Fibroblast of peridontal ligament (primary cell): ENCODE data around the gene CNOT6L.
"Not testable (repeated sequence)": the region's sequence is repeated elsewhere in the genome, so short reads cannot be mapped to it uniquely, and the experiment has no call there.

Experiments used
- DNase-seq: peaks from one replicate; pipeline ENCODE4 v3.0.0-alpha.2; 2010; ENCODE audit errors: extremely low read depth

The CNOT6L gene

DNA sequence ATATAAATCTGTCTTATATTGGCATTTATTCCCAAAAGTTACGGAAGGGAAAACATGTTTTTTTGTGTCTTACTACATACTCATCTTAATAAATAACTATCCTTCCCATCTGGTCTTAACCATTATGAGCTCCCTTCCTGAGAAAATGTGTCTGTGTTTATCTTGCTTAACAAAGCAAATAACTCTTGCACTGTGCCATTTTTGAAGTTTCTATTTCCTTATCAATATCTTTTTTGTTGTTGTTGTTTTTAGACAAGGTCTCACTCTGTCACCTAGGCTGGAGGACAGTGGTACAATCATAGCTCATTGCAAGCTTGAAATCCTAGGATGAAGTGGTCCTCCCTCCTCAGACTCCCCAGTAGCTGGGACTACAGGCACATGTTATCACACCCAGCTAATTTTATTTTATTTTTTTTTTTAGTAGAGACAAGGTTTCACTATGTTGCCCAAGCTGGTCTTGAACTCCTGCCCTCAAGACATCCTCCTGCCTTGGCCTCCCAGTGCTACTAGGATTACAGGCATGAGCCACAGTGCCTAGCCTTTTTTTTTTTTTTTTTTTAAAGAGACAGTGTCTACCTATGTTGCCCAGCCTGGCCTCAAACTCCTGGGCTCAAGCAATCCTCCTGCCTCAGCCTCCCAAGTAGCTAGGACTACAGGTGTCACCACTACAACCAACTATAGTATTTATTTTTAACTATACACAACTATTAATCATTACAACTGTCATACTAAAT is 36.9 kb downstream of the CNOT6L start:
- DNase-seq: no peak

DNA sequence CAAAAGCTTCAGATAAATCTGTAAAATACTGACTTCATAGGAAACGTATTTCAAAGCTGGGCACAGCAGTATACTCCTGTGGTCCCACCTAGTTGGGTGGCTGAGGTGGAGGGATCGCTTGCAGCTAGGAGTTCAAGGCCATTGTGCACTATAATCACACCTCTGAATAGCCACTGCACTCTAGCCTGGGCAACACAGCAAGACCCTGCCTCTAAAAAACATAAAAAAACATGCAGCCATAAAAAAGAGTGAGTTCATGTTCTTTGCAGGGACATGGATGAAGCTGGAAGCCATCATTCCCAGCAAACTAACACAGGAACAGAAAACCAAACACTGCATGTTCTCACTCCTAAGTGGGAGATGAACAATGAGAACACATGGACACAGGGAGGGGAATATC is 38.4 kb downstream of the CNOT6L start:
- not testable (repeated sequence) for DNase-seq

DNA sequence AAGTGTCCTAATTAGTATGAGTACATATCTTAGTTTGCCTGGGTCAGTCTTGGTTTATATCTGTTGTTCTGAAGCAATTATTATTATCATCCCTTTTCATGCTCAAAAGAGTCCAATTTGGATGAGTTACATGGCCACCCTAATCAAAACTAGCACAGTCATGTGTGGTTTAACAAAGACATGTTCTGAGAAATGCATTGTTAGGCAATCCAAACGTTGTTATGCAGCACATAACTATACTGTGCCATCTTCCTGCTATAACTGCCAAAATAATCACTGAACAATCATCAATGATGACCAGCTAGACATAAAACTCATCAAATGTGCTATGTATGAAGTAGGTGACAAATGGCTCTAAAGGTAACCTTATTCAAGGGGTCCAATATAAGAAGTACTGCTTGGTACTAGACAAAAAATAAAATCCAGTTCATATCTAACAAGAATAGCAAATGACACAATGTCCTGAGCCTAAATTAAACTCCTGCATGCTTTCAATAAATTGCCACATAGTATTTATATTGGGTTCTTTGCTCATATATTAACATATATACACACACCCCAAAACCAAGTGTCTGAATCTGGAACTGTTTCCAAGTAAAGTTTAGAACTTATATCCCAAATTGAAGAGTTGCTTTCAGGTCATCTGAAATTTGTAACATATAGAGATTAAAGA is 41.9 kb downstream of the CNOT6L start:
- peak; percentile 54 for DNase-seq

DNA sequence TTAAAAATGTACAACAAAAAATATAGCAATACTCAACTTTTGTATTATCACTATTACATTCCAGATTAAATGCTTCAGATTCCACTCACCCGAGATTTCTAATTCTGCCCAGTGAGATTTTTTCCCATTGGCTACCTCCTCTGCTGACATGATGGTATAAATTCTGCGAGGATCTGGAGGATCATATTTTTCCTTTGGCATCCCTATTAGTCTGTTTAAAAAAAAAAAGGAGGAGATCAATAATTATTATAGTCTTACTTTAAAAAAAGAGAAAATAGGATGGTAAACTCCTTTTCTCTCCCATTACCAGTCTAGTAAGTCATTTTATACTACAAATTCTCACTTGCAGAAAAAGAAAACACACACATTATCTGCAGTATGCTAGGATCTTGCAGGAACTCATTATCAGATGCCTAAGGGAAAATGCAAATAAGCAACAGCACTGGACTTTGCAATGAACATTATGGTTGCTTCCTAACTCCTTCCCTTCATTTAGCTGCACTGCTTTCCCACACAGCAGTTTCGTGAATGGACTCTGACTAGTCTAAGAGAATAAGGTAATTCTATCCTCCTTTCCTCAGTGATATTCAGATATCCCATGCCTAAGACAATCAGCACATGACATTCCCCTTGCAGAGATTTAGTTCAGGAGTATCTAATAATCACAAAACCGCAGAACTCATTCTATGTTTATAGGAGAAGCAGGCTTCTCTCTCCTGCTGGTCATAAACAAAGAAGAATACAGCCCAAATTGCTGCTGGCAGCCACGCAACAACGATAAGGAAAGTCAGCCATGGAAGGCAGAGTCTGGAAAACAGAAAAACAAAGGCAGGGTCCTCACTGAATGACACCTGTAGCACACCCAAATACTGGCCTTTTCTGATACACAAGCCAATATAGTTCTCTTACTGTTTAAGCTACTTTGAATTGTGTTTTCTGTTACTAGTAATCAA is 42.7 kb downstream of the CNOT6L start:
- peak; percentile 49 for DNase-seq

DNA sequence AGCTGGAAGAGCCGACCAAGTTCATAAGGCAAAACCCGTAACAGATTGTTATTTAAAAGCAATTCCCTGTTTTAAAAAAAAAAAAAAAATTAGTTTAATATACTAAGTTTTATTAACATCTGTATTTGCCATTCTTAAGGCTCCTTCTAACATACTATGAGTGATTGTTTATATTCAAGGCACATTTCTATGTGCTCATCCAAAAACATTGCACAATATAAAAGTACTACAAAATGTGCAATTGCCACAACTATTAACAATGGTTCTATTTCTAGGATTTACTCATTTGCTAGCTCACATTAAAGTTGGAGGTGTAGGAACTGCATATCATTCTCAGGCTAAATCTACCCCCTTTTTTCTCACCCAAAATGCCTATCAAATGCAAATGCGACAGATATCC is 46.1 kb downstream of the CNOT6L start:
- peak; percentile 55 for DNase-seq

DNA sequence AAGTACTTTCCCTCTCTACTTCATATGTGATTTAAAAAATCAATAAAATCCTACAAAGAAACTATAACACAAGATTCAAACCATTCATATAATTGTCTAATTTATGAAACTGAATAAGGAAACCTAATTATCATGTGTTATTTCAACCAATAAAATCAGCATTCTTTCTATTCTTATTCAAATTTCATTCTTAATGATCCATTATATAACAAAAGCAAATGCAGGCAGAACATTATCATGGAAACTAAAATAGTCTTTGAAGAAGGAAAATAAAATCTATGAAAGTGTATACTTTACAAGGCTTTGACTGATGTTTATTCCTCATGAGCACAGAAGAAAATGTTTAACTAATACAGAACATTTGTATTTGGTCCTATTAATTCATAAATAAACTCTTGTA is 47.6 kb downstream of the CNOT6L start:
- no peak for DNase-seq

DNA sequence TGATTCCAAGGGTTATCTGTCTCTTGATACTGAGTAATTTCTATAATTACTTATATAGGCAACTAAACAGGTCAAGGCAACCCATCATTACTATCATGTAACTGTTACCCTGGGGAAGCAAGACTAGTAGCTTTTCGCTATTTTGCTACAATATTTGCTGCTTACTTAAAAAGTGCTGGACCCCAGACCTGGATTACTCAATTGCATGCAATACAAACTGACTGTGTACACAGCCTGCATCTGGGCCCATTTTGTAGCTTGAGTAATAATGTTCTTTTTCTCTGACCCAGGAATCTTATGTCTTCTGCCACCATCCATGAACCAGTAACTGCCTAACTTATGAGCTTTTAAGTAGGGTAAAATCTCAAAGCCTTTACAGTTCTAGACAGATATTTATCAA is 53.4 kb downstream of the CNOT6L start:
- no peak for DNase-seq

DNA sequence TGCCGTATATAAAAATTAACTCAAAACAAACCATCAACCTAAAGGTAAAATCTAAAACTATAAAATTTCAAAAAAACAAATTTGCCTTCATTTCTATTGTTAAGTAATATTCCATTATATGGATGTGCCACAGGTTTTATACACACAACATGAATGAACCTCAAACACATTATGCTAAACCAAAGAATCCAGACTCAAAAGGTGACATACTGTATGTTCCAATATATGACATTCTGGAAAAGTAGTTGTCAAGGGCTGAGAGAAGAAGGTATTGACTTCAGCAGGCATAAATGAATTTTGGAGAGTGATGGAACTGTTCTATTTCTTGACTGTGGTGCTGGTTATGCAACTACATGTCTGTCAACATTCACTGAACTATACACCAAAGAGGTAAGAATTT is 56.6 kb downstream of the CNOT6L start:
- DNase-seq: no peak

DNA sequence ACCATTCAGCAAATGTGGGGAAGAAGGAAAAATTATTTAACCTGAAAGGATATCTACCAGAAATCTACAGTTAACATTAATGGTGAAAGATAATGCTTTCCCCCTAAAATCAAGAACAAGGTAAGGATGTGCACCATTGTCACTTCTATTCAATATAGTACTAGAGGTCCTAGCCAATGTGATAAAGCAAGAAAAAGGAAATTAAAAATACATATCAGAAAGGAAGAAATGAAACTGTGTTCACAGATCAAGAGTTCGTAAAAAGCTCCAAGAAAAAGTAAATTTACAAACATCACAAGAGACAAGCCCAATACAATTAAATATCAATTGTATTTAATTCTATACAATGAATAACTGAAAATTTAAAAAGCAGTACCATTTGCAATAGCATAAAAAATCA is 57.6 kb downstream of the CNOT6L start:
- DNase-seq: no peak

DNA sequence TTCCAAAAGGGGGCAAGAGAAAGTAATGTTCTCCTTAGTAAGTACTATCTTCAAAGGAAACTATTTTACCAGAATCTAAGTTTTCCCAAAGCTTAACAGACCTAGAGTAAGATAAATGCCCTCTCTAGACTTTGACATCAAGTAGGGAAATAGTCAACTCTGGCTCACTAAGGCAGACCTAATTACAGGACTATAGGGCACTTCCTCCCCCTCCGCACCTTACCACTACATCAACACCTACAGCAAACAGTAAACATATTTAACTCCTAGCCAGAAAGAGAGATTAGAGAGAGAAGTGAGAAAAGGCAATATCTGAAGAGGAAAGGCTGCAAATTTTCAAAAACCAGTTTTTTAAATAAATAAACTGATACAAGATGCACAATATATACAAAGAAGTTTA is 60.4 kb downstream of the CNOT6L start:
- DNase-seq: no peak

DNA sequence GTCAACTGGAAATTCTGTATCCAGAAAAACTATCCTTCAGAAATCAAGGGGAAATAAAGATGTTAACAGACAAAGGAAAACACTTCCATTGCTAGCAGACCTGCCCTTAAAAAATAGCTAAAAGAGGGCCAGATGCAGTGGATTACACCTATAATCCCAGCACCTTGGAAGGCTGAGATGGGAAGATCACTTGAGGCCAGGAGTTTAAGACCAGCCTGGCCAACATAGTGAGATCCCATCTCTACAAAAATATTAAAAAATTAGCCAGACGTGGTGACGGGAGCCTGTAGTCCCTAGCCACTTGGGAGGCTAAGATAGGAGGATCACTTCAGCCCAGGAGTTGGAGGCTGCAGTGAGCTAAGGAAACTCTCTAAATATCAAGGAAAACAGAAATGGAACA is 67.4 kb downstream of the CNOT6L start:
- no peak for DNase-seq

DNA sequence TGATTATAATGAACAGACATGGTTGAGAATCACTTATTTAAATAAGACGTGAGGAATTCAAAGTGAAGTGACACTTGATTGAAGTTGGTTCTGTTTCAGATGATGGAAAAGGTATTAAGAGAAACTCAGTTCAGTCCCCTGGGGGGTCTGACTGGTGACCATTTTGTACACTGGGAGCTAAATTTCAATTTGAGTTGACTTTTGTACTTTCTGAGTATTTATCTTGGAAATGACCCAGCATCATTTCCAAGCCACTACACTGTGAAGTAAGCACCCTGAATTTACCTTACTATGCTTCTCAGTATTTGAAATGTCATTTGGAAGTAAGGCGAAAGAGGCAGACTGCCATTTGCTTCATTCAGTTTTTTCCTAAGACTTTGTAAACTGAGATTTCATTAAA is 73.4 kb downstream of the CNOT6L start:
- no peak for DNase-seq

DNA sequence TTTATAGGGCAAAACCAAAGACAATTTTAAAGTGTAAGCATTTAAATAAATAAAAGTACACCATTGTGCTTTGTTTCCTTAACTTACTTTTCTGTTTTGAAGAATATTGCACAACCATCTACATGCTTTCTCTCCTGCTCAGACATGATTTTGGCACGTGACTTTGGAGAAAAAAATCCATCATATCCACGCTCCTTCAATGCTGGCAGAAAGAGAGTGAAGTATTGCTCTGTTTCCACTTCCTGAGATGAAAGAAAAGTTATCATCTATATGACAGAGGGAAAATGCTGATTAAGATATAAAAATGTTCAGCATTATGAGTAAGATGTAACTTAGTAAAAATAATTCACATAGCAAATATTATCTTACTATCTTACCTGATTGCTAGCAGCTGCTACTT is 77.1 kb downstream of the CNOT6L start:
- DNase-seq: no peak

DNA sequence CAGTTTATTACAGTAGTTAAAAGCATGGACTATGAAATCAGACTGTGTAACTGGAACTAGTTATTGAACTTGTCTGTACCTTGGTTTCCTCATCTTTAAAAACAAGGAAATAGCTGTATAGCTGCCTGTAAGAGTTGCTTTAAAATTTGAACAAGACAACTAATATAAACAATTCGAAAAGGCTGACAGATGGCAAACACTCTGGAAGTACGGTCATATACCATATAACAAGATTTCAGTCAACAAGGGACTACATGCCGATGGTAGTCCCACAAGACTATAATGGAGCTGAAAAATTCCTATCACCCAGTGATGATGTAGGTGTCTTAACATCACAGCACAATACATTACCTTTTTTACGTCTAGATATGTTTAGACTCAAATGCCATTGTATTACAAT is 78.7 kb downstream of the CNOT6L start:
- DNase-seq: no peak

DNA sequence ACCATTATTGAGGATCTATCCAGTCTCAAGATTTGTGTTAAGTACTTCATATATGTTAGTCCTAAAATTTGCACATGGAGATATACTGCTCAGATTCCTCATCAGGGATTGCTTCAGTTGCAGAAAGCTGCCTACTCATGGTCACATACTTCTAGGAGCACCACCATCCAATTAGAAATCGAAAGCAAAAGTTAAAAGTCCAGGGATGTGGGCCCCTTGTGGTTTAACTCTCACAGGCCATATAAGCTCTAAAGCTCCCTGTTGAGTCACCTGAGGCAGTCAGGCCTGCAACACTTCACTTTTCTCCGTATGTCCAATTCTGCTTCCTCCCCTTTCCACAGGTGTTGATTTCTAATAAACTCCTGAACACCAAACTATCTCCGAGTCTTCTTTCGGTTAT is 84.2 kb downstream of the CNOT6L start:
- DNase-seq: peak; percentile 86

DNA sequence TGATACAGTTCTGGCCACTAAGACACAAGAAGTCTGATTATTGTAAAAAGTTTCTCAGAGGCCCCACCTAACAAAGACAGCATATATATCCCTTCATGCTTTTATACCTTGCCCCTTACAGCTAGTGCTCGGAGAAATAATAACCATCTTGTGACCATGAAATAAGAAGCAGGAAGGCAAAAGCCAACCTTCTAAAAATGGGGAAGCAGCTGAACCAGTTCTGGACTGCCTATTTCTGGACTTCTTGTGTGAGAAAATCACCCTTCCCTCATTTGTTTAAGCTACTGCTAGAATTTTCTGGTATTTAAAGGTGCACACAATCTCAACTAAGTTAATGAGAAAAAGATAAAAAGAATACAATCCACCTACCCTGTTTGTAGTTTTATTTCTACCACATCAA is 87.5 kb downstream of the CNOT6L start:
- DNase-seq: no peak

DNA sequence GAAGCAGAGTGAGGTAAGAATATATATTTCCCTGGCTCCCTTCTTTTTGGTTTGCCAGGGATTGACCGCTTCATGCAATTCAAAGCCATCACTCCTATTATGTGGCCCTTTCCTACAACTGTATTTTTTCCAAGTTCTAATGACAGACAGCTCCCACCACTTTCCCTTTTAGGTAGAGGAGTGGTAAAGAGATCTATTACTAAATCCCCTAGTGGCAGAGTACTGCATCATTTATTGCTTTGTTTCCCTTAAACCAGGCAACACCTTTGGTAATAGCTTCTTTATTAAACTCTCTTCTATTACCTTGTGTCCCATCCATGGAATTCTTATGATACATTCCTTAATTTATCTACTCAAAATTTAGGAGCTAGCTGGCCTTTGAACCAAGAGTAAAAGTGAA is 90.7 kb downstream of the CNOT6L start:
- DNase-seq: no peak

DNA sequence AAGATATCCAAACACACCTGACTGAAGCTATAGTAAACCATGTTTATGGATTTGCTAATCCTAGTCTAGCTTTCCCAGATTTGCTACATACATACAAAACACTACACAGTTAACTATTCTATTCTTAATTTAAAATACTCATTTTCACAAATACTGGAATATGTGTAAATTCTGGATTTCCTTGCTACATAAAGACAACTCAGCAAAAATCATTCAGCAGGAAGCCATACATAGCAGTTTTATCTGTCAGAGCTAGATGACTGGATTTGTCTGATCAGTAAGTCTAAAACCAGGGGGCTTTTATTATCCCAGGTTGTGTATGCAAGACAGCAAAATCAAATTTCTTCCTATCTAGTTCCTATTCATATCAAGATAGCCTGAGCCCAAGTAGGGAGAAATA is 98.1 kb downstream of the CNOT6L start:
- no peak for DNase-seq

DNA sequence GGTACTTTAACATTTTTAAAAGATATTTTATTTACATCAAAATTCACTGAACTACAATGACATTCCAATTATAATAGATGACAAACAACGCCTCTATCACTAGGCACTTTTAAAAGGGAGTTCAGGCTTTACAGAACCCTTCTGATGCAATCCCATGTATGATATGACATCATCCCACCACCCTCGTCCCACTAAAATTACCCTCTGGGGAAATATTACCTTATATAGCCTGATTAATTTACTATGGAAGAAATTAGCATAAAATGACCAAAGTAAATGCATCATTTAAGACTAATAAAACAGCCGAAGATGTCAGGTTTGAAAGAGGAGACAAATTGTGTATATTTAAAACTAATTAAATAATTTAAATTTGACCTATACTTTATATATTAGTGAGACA is 100.7 kb downstream of the CNOT6L start:
- DNase-seq: not testable (repeated sequence)

DNA sequence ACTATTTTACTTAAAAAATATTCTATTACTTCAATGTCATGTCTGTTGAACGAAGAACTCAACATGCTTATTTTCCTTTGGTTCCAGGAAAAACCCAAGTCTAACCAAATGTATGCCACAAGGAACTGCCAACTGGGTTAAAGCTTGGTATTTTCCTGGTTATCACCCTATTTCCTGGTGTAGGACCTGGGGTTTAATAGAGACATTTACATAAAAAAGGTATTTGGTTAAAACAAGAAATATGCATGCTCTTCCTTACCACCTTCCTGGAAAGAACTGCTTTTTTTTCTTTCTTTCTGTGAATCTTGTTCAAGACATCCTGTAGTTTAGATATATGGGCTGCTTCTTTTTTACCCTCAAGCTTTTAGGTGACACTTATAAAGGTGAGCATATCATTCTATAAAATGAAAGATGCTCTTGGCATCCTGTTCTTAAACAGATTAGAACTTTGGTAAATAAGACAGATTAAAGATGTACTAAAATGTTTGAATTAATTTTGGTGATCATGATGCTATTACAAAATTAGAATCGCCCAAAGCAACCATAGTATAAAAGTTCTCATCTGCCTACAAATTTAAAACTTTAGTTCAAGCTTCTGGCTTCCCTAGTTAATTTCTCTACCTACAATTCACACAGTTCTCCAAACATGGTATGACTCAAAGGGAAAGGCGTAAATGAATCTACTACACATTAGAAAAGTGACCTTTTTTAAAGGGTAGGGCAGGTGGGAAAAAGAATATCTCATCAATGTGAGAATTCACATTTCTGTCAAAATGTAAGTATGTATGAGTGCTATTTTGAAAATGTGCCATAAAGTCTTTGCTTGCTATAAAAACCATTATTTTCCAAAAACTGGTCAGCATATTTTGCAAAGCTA is 103.5 kb downstream of the CNOT6L start:
- no peak for DNase-seq

DNA sequence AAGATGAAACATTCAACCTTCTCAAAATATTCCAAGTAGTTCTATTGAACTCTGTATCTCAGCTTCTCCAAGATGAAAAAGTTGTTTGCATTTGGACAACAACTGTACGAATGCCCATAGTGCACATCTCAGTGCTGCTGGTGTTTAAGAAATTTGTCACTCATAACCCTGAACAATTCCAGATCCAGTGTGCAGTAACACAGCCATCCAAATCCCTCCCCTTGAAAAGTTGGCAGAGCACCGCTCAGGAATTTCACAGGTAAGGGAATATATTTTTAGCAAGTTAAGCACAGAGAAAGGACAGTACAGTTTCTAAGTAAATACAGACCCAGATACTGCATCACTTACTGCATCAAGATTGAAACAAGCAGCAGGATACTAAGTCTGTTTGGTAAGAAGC is 104.7 kb downstream of the CNOT6L start:
- no peak for DNase-seq

DNA sequence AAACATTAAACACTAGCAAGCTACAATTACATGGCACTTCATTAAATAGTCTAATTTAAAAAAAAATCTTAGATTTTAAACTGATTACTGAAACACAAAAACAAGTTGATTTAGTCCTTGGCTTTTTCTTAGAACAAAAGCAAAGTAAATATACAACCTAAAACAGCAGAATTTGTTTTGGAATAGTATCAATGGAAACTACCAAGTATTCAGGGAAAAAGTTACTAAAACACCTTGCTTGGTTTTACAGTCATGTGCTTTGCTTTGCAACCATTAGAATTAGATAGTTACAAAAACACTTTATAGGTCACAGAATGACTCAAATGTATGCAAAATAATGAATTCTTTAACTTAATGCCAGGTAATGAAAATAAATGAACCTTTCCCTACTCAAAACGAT is 105.3 kb downstream of the CNOT6L start:
- no peak for DNase-seq
